ENCODE measurements around the gene PRAME. TPM values are rescaled to one million over a fixed set of nuclear protein-coding genes. Genes with fewer than 3 reads are reported as not detected.
A peak's percentile ranks its signal among the peaks of the same experiment; 100 is the strongest.

The PRAME gene
- total RNA-seq, 4 donors from 2014 or later = not detected

GRCh38 chr22:22576244-22576988 is 17.4 kb upstream of the PRAME start:
- Histone ChIP-seq H3K4me1 (no peaks in the 10 kb centered on the region), H3K4me3 (no peak overlapping the region), H3K27ac (no peak overlapping the region), H3K9me3 (no peaks in the 10 kb centered on the region), H3K36me3 (no peaks in the 10 kb centered on the region), H3K27me3 (no peaks in the 10 kb centered on the region)
- peak; percentile 40 to 68 (median 63) for DNase-seq
- no peak for TF ChIP-seq POLR2A (IDR thresholded peaks at IDR 0.05)
- peak in 4 of 6 experiments; percentile 40 to 58 (median 52) for TF ChIP-seq CTCF (IDR thresholded peaks at IDR 0.05)

- TF ChIP-seq POLR2A (IDR thresholded peaks at IDR 0.05) (no peak), CTCF (IDR thresholded peaks at IDR 0.05) (no peak)
- no peak overlapping the region for H3K27ac ChIP-seq
- H3K9me3 ChIP-seq = no peaks in the 10 kb centered on the region
- DNase-seq = no peak
- no peak overlapping the region for H3K4me3 ChIP-seq
- no peaks in the 10 kb centered on the region for H3K27me3 ChIP-seq
- H3K36me3 ChIP-seq = no peaks in the 10 kb centered on the region
- no peaks in the 10 kb centered on the region for H3K4me1 ChIP-seq
Measured at GRCh38 chr22:22574361-22574760, 15.3 kb upstream of the PRAME start.

GRCh38 chr22:22573047-22573889 is 14.2 kb upstream of the PRAME start:
- DNase-seq = no peak
- Histone ChIP-seq H3K4me3 (no peak overlapping the region), H3K9me3 (no peaks in the 10 kb centered on the region), H3K27me3 (no peaks in the 10 kb centered on the region), H3K4me1 (no peaks in the 10 kb centered on the region), H3K27ac (no peak overlapping the region), H3K36me3 (no peaks in the 10 kb centered on the region)
- TF ChIP-seq CTCF (IDR thresholded peaks at IDR 0.05) = no peak
- TF ChIP-seq POLR2A (IDR thresholded peaks at IDR 0.05) = no peak

GRCh38 chr22:22571862-22572261 is 12.8 kb upstream of the PRAME start:
- no peak overlapping the region for H3K27ac ChIP-seq
- H3K9me3 ChIP-seq = no peaks in the 10 kb centered on the region
- no peak for DNase-seq
- no peaks in the 10 kb centered on the region for H3K4me1 ChIP-seq
- no peaks in the 10 kb centered on the region for H3K27me3 ChIP-seq
- H3K4me3 ChIP-seq = no peak overlapping the region
- no peaks in the 10 kb centered on the region for H3K36me3 ChIP-seq
- TF ChIP-seq CTCF (IDR thresholded peaks at IDR 0.05) = no peak

GRCh38 chr22:22571429-22571828 is 12.4 kb upstream of the PRAME start:
- H3K27me3 ChIP-seq = no peaks in the 10 kb centered on the region
- no peaks in the 10 kb centered on the region for H3K36me3 ChIP-seq
- H3K9me3 ChIP-seq = no peaks in the 10 kb centered on the region
- no peak for TF ChIP-seq CTCF (IDR thresholded peaks at IDR 0.05)
- no peak for TF ChIP-seq POLR2A (IDR thresholded peaks at IDR 0.05)
- no peak overlapping the region for H3K27ac ChIP-seq
- no peak overlapping the region for H3K4me3 ChIP-seq
- no peak for DNase-seq
- H3K4me1 ChIP-seq = no peaks in the 10 kb centered on the region

Data from Peyer's patch (tissue), 4 donors.